Keratinocyte (primary cell): ENCODE data around the gene SPATS2.

Source experiments
- CTCF ChIP-seq, 3 experiments: IDR thresholded peaks in 1 of 3; conservative IDR thresholded peaks in 1 of 3; optimal IDR thresholded peaks in 1 of 3; 2 replicates in 2 of 3; 3 replicates in 1 of 3; pipeline versions ENCODE3 to v1.5.1; 2011; ENCODE audit warnings: low read length in 3 of 3, mild to moderate bottlenecking in 3 of 3, moderate library complexity in 2 of 3, control low read depth in 1 of 3, inconsistent platforms in 1 of 3; ENCODE audit not compliant: insufficient read depth in 2 of 3; ENCODE audit errors: extremely low read depth in 1 of 3
- EZH2 ChIP-seq: IDR thresholded peaks from one replicate; pipeline ENCODE4 v1.6.1; 2012; ENCODE audit warnings: inconsistent platforms, mild to moderate bottlenecking, low read length, moderate library complexity

GRCh38 chr12:49422114-49422513 lies 54.9 kb downstream of the SPATS2 start:
- TF ChIP-seq CTCF (optimal IDR thresholded peaks at IDR 0.05 in 1 of 3, IDR thresholded peaks at IDR 0.05 in 1 of 3, conservative IDR thresholded peaks at IDR 0.05 in 1 of 3; ENCODE audit: extremely low read depth in 1 of 3, insufficient read depth in 2 of 3, low read length in 3 of 3) (no peak), EZH2 (no peak)
